Measurements from ENCODE around the gene SBF2. TPM values are rescaled to one million over a fixed set of nuclear protein-coding genes. Genes with fewer than 3 reads are reported as not detected.
"Not testable (repeated sequence)": the region's sequence is repeated elsewhere in the genome, so short reads cannot be mapped to it uniquely, and the experiment has no call there.

SBF2 gene
- total RNA-seq, 4 donors from 2014 or later: 67.5 to 92.9 (median 71.6) TPM

- Histone ChIP-seq H3K4me3 (replicated peaks in 1 of 3) (no peak overlapping the region), H3K27ac (no peak overlapping the region), H3K9me3 (no peaks in the 10 kb centered on the region), H3K27me3 (no peaks in the 10 kb centered on the region), H3K36me3 (peaks cover 0 to 3% of the 10 kb centered on the region in 2 donors), H3K4me1 (peaks cover 17 to 26% of the 10 kb centered on the region in 2 donors)
- WGBS, 2 donors: 87 to 94% methylated on average over 1 of the region's 1 CpG
- intact Hi-C loops (cut with DNase I): no loop called here
- no peak for DNase-seq
- TF ChIP-seq CTCF (IDR thresholded peaks at IDR 0.05) (no peak), POLR2A (IDR thresholded peaks at IDR 0.05) (no peak)
These were observed 291.8 kb downstream of the SBF2 start for GRCh38 chr11:10002221-10002620.

DNA sequence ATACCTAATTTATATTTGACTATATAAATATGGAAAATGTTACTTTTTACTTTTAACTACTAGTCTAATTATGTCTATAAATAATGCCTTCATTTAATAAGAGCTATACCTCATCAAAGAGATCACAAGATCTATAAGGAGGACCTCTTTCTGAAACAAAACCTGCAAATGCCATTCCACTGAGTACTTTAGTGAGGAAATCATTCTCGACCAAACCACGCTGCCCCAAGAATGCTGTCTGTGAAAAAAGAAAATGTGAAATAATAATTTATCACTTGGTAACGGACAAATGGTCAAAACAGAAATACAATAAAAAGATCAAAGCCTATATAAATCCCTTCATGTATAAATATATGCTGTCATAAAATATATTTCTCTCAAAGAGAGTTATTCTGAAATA is 301.7 kb downstream of the SBF2 start:
- DNase-seq: no peak
- TF ChIP-seq CTCF (IDR thresholded peaks at IDR 0.05) (no peak), POLR2A (IDR thresholded peaks at IDR 0.05) (no peak)
- Histone ChIP-seq H3K36me3 (no peaks in the 10 kb centered on the region), H3K27me3 (no peaks in the 10 kb centered on the region), H3K4me3 (replicated peaks in 1 of 3) (no peak overlapping the region), H3K27ac (no peak overlapping the region), H3K4me1 (no peaks in the 10 kb centered on the region), H3K9me3 (no peaks in the 10 kb centered on the region)
- intact Hi-C loops (cut with DNase I): no loop called here
- WGBS, 2 donors: 96 to 97% methylated on average over 3 of the region's 3 CpGs

DNA sequence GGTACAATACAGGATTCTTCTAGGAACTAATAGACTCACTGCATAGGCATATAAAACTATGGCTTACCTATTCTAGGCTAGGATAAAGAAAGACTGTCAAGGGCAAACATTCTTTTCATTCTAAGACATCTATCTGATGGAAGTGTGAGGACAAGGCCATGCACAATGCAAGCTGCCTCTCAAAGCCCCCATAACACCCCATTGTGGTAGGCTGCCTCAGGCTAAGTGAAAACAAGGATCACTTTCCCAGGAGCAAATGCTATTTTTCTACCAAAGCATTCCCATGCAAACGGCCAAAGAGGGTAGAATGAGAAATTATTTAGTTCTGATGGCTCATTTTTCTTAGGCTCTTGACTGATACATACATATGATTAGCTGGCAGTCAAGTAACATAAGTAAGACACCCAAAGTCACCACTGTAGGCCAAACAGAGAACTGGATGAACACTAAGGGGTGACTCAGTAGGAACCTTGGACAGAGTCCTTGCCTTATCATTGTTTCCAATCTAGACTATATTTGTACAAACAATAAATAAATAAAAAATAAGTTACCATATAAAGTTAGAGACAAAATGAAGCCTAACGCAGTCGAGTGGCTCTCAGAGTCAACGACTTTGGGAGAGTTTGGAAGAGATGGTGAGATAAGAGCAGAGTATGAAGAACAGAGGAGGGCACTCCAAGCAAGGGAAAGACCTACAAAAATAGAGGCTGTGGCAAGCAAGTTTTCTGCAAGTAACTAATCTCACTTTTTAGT is 303.6 kb downstream of the SBF2 start:
- H3K27ac ChIP-seq: no peak overlapping the region
- H3K9me3 ChIP-seq: no peaks in the 10 kb centered on the region
- no peaks in the 10 kb centered on the region for H3K4me1 ChIP-seq
- peak; percentile 9 to 17 for DNase-seq
- intact Hi-C loops (cut with DNase I): no loop called here
- H3K36me3 ChIP-seq: no peaks in the 10 kb centered on the region
- TF ChIP-seq POLR2A (IDR thresholded peaks at IDR 0.05) (no peak), CTCF (IDR thresholded peaks at IDR 0.05) (peak in 4 of 6 experiments; percentile 37 to 73 (median 48))
- H3K27me3 ChIP-seq: no peaks in the 10 kb centered on the region
- H3K4me3 ChIP-seq (replicated peaks in 1 of 3): no peak overlapping the region
- WGBS, 2 donors: 30 to 31% methylated on average over 4 of the region's 4 CpGs

DNA sequence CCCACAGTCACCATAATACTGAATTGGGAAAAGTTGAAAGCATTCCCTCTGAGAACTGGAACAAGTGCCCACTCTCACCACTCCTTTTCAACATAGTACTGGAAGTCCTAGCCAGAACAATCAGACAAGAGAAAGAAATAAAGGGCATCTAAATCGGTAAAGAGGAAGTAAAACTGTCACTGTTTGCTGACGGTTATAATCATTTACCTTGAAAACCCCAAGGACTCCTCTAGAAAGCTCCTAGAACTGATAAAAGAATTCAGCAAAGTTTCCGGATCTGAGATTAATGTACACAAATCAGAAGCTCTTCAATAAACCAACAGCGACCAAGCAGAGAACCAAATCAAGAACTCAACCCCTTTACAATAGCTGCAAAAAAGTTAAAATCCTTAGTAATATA is 306.7 kb downstream of the SBF2 start:
- H3K27ac ChIP-seq; DNase-seq; H3K9me3 ChIP-seq; H3K36me3 ChIP-seq; H3K27me3 ChIP-seq; H3K4me3 ChIP-seq (replicated peaks in 1 of 3); H3K4me1 ChIP-seq; intact Hi-C loops (cut with DNase I): not testable (repeated sequence)
- WGBS, 2 donors: 93 to 96% methylated on average over 4 of the region's 4 CpGs

DNA sequence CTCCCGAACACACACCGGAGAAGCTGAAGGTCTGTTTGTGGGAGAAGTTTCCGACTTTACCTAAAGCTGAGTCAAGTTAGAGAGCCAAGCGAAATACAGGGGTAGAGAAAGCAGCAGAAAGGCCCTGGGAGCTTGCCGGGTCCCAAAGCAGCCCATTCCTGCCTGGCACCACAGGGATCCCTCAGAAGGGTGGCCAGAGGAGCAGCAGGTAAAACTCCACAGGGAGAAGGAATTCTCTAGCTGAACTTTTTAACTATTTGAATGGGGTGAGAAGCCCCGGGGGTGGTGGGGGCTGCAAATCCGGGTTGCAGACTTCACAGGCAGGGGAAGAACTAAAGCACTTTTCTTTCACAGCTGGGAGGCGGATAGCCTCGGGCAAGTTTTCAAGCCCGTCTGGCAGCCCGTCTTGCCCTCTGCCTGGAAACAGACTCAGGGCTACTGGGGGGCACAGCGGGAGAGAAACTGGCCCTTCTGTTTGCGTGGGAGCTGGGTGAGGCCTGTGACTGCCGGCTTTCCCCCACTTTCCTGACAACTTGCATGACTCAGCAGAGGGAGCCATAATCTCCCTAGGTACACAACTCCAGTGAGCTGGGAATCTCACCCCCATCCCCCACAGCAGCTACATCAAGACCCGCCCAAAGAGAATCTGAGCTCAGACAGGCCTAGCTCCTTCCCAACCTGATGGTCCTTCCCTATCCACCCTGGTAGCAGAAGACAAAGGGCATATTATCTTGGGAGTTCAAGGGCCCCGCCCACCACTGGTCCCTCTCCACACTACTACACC is 311.0 kb downstream of the SBF2 start:
- no peak overlapping the region for H3K27ac ChIP-seq
- no peaks in the 10 kb centered on the region for H3K27me3 ChIP-seq
- TF ChIP-seq POLR2A (IDR thresholded peaks at IDR 0.05) (no peak), CTCF (IDR thresholded peaks at IDR 0.05) (no peak)
- no peak overlapping the region for H3K4me3 ChIP-seq (replicated peaks in 1 of 3)
- intact Hi-C loops (cut with DNase I): no loop called here
- 96 to 98% methylated on average over 16 of the region's 16 CpGs for WGBS, 2 donors
- H3K36me3 ChIP-seq: no peaks in the 10 kb centered on the region
- H3K4me1 ChIP-seq: peaks cover 0 to 3% of the 10 kb centered on the region in 2 donors
- no peaks in the 10 kb centered on the region for H3K9me3 ChIP-seq
- no peak for DNase-seq
